ENCODE data around the gene CRYZL1.

The CRYZL1 gene

DNA sequence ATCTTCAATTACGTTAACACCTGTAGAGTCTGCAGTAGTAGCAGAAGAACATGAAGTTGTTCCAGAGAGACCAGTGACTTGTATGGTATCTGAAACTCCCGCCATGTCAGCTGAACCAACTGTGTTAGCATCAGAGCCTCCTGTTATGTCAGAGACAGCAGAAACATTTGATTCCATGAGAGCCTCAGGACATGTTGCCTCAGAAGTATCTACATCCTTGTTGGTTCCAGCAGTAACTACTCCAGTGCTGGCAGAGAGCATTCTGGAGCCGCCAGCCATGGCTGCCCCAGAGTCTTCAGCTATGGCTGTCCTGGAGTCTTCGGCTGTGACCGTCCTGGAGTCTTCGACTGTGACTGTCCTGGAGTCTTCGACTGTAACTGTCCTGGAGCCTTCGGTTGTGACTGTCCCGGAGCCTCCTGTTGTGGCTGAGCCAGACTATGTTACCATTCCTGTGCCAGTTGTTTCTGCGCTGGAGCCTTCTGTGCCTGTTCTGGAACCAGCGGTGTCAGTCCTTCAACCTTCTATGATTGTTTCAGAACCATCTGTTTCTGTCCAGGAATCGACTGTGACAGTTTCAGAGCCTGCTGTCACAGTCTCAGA lies 88.4 kb downstream of the CRYZL1 start:
- Histone ChIP-seq H3K27ac (no peak overlapping the region), H3K4me3 (no peak overlapping the region)
- TF ChIP-seq, protein P1, sequence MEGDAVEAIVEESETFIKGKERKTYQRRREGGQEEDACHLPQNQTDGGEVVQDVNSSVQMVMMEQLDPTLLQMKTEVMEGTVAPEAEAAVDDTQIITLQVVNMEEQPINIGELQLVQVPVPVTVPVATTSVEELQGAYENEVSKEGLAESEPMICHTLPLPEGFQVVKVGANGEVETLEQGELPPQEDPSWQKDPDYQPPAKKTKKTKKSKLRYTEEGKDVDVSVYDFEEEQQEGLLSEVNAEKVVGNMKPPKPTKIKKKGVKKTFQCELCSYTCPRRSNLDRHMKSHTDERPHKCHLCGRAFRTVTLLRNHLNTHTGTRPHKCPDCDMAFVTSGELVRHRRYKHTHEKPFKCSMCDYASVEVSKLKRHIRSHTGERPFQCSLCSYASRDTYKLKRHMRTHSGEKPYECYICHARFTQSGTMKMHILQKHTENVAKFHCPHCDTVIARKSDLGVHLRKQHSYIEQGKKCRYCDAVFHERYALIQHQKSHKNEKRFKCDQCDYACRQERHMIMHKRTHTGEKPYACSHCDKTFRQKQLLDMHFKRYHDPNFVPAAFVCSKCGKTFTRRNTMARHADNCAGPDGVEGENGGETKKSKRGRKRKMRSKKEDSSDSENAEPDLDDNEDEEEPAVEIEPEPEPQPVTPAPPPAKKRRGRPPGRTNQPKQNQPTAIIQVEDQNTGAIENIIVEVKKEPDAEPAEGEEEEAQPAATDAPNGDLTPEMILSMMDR (IDR thresholded peaks at IDR 0.05) = no peak
- no peak for DNase-seq (ENCODE audit: low spot score)

DNA sequence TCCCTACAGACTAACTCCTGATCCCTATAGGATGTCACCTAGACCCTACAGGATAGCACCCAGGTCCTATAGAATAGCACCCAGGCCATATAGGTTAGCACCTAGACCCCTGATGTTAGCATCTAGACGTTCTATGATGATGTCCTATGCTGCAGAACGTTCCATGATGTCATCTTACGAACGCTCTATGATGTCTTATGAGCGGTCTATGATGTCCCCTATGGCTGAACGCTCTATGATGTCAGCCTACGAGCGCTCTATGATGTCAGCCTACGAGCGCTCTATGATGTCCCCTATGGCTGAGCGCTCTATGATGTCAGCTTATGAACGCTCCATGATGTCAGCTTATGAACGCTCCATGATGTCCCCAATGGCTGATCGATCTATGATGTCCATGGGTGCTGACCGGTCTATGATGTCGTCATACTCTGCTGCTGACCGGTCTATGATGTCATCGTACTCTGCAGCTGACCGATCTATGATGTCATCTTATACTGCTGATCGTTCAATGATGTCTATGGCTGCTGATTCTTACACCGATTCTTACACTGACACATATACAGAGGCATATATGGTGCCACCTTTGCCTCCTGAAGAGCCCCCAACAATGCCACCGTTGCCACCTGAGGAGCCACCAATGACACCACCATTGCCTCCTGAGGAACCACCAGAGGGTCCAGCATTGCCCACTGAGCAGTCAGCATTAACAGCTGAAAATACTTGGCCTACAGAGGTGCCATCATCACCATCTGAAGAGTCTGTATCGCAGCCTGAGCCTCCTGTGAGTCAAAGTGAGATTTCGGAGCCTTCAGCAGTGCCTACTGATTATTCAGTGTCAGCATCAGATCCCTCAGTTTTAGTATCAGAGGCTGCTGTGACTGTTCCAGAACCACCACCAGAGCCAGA lies 89.2 kb downstream of the CRYZL1 start:
- TF ChIP-seq, protein P1 (IDR thresholded peaks at IDR 0.05) = no peak
- Histone ChIP-seq H3K4me3 (no peak overlapping the region), H3K27ac (no peak overlapping the region)
- DNase-seq (ENCODE audit: low spot score) = no peak

DNA sequence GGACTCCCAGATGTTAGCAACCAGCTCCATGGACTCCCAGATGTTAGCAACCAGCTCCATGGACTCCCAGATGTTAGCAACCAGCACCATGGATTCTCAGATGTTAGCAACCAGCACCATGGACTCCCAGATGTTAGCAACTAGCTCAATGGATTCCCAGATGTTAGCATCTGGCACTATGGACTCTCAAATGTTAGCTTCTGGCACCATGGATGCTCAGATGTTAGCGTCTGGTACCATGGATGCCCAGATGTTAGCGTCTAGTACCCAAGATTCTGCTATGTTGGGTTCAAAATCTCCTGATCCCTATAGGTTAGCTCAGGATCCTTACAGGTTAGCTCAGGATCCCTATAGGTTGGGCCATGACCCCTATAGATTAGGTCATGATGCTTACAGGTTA lies 89.9 kb downstream of the CRYZL1 start:
- Histone ChIP-seq H3K4me3 (no peak overlapping the region), H3K27ac (no peak overlapping the region)
- TF ChIP-seq, protein P1 (IDR thresholded peaks at IDR 0.05) = no peak
- no peak for DNase-seq (ENCODE audit: low spot score)

DNA sequence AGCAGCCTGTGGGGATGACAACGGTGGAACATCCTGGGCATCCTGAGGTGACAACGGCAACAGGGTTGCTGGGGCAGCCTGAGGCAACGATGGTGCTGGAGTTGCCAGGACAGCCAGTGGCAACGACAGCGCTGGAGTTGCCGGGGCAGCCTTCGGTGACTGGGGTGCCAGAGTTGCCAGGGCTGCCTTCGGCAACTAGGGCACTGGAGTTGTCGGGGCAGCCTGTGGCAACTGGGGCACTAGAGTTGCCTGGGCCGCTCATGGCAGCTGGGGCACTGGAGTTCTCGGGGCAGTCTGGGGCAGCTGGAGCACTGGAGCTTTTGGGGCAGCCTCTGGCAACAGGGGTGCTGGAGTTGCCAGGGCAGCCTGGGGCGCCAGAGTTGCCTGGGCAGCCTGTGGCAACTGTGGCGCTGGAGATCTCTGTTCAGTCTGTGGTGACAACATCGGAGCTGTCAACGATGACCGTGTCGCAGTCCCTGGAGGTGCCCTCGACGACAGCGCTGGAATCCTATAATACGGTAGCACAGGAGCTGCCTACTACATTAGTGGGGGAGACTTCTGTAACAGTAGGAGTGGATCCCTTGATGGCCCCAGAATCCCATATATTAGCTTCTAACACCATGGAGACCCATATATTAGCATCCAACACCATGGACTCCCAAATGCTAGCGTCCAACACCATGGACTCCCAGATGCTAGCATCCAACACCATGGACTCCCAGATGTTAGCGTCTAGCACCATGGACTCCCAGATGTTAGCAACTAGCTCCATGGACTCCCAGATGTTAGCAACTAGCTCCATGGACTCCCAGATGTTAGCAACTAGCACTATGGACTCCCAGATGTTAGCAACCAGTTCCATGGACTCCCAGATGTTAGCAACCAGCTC lies 90.5 kb downstream of the CRYZL1 start:
- no peak for DNase-seq (ENCODE audit: low spot score)
- TF ChIP-seq, protein P1 (IDR thresholded peaks at IDR 0.05) = no peak
- H3K27ac ChIP-seq = no peak overlapping the region
- H3K4me3 ChIP-seq = no peak overlapping the region

DNA sequence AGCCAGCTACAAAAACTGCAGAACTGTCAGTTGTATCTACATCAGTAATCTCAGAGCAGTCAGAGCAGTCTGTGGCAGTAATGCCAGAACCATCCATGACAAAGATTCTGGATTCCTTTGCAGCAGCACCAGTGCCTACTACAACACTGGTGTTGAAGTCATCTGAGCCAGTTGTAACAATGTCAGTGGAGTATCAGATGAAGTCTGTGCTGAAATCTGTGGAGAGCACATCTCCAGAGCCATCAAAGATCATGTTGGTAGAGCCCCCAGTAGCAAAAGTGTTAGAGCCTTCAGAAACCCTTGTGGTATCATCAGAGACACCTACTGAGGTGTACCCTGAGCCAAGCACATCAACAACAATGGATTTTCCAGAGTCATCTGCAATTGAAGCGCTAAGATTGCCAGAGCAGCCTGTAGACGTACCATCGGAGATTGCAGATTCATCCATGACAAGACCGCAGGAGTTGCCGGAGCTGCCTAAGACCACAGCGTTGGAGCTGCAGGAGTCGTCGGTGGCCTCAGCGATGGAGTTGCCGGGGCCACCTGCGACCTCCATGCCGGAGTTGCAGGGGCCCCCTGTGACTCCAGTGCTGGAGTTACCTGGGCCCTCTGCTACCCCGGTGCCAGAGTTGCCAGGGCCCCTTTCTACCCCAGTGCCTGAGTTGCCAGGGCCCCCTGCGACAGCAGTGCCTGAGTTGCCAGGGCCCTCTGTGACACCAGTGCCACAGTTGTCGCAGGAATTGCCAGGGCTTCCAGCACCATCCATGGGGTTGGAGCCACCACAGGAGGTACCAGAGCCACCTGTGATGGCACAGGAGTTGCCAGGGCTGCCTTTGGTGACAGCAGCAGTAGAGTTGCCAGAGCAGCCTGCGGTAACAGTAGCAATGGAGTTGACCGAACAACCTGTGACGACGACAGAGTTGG lies 91.4 kb downstream of the CRYZL1 start:
- Histone ChIP-seq H3K27ac (no peak overlapping the region), H3K4me3 (no peak overlapping the region)
- TF ChIP-seq, protein P1 (IDR thresholded peaks at IDR 0.05) = no peak
- DNase-seq (ENCODE audit: low spot score) = no peak

DNA sequence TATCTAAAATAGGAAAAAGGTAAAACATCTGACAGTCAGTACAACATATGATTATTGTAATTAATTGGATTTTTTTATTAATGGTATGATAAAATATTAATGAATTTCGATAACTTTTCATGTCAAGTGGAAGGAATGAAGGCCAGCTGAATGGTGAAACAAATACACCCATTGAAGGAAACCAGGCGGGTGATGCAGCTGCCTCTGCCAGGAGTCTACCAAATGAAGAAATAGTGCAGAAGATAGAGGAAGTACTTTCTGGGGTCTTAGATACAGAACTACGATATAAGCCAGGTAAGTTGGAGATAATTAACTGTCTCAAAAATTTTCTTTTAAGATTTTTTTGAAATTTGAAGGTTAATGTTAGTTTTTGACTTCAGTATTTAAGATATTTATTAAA lies 95.5 kb downstream of the CRYZL1 start:
- DNase-seq (ENCODE audit: low spot score) = no peak
- TF ChIP-seq, protein P1 (IDR thresholded peaks at IDR 0.05) = no peak
- H3K4me3 ChIP-seq = no peak overlapping the region
- H3K27ac ChIP-seq = no peak overlapping the region
